ENCODE results near the gene HIF3A.

The HIF3A gene

DNA sequence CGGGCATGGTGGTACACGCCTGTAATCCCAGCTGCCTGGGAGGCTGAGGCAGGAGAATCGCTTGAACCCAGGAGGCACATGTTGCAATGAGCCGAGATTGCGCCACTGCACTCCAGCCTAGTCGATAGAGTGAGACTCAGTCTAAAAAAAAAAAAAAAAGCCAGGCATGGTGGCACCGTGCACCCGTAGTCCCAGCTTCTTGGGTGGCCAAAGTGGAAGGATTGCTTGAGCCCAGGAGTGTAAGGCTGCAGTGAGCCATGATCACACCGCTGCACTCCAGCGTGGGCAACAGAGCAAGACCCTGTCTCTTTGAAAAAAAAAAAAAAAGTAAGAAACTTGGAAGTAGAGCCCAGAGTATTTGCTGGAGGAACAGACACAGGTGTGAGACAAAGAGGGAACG, 88.8 kb downstream of the HIF3A start:
- peaks cover 35% of the 10 kb centered on the region for H3K36me3 ChIP-seq (ENCODE audit: control insufficient read depth, insufficient read depth, low read length)

DNA sequence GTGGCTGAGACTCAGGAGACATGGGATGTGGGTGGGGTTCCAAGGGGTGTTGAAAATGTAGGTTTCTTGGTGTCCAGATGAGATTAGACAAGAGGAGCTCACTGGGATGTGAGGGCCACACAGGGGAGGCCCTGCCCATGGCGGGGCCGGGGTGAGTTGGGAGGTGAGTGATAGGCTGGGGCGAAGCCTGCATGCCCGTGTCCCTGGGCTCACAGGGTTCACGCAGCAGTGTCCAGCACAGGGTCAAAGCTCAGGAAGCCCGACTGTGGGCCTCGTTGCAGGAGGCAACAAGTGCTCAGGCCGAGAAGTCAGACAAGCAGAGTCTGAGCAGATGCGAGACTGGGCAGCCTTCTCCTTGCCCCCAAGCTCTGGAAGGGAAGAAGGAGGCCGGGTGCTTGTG, 89.3 kb downstream of the HIF3A start:
- no peak overlapping the region for H3K27ac ChIP-seq (ENCODE audit: low read depth, low read length)
- H3K36me3 ChIP-seq (ENCODE audit: control insufficient read depth, insufficient read depth, low read length), result peaks cover 36% of the 10 kb centered on the region
- no peak overlapping the region for H3K4me3 ChIP-seq (ENCODE audit: low read length)
- H3K4me1 ChIP-seq (ENCODE audit: control insufficient read depth, insufficient read depth, low read length), result no peaks in the 10 kb centered on the region
- no peaks in the 10 kb centered on the region for H3K27me3 ChIP-seq (ENCODE audit: control insufficient read depth, insufficient read depth, low read length)
- no peak overlapping the region for H3K9ac ChIP-seq (ENCODE audit: low read length)

More for the DNA sequence above, 88.8 kb downstream of the HIF3A start:
- Histone ChIP-seq H3K9ac (ENCODE audit: low read length) (no peak overlapping the region), H3K4me1 (ENCODE audit: control insufficient read depth, insufficient read depth, low read length) (no peaks in the 10 kb centered on the region), H3K27ac (ENCODE audit: low read depth, low read length) (no peak overlapping the region), H3K4me3 (ENCODE audit: low read length) (no peak overlapping the region), H3K27me3 (ENCODE audit: control insufficient read depth, insufficient read depth, low read length) (no peaks in the 10 kb centered on the region)

DNA sequence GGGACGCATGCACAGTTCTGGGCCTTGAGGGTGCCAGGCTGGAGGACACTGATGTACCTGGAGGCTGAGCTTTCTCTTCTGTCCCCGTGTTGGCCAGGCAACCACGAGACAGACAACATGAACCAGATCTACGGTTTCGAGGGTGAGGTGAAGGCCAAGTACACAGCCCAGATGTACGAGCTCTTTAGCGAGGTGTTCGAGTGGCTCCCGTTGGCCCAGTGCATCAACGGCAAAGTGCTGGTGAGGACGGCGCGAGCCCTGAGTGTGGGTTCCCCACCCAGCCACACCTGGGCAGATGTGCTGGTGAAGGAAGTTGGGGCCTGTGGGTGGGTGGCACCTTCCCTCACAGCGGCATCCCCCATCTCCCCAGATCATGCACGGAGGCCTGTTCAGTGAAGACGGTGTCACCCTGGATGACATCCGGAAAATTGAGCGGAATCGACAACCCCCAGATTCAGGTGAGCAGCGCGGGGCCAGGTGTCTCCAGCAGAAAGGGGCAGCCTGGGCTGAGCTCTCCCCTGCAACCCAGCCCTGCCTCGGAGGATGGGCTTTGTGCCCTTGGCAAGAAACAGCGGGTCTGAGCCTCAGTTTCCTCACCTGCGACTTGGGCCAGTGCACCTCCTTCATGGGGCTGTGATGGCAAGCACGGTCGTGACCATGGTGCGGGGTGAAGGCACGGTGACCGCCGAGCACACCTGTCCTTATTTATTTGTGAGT, 90.3 kb downstream of the HIF3A start:
- H3K4me3 ChIP-seq (ENCODE audit: low read length), result no peak overlapping the region
- no peaks in the 10 kb centered on the region for H3K27me3 ChIP-seq (ENCODE audit: control insufficient read depth, insufficient read depth, low read length)
- peaks cover 38% of the 10 kb centered on the region for H3K36me3 ChIP-seq (ENCODE audit: control insufficient read depth, insufficient read depth, low read length)

DNA sequence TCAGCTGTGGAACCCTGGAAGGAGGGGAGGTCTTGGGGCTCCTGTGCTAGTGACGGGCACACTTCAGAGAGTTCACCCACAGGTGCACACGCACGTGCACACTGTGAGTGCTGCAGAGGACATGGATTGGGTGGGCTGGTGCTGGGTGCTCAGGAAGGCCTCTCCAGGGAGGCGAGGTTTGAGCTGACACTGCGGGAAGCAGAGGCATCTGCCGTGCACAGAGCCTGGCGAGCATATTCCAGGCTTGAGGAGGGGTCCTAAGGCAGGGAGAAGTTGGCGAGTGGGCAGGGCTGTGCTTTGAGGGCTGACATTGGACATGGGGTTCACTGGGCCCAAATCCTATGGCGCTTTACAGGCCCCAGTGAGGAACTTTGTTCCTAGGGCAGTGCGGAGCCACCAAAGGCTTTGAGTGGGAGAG, 90.9 kb downstream of the HIF3A start:
- H3K36me3 ChIP-seq (ENCODE audit: control insufficient read depth, insufficient read depth, low read length), result peaks cover 38% of the 10 kb centered on the region
- H3K27me3 ChIP-seq (ENCODE audit: control insufficient read depth, insufficient read depth, low read length), result no peaks in the 10 kb centered on the region
- H3K27ac ChIP-seq (ENCODE audit: low read depth, low read length), result no peak overlapping the region
- no peak overlapping the region for H3K4me3 ChIP-seq (ENCODE audit: low read length)
- no peaks in the 10 kb centered on the region for H3K4me1 ChIP-seq (ENCODE audit: control insufficient read depth, insufficient read depth, low read length)
- no peak overlapping the region for H3K9ac ChIP-seq (ENCODE audit: low read length)

More for the DNA sequence above, 90.3 kb downstream of the HIF3A start:
- Histone ChIP-seq H3K4me1 (ENCODE audit: control insufficient read depth, insufficient read depth, low read length) (no peaks in the 10 kb centered on the region), H3K27ac (ENCODE audit: low read depth, low read length) (no peak overlapping the region), H3K9ac (ENCODE audit: low read length) (no peak overlapping the region)

DNA sequence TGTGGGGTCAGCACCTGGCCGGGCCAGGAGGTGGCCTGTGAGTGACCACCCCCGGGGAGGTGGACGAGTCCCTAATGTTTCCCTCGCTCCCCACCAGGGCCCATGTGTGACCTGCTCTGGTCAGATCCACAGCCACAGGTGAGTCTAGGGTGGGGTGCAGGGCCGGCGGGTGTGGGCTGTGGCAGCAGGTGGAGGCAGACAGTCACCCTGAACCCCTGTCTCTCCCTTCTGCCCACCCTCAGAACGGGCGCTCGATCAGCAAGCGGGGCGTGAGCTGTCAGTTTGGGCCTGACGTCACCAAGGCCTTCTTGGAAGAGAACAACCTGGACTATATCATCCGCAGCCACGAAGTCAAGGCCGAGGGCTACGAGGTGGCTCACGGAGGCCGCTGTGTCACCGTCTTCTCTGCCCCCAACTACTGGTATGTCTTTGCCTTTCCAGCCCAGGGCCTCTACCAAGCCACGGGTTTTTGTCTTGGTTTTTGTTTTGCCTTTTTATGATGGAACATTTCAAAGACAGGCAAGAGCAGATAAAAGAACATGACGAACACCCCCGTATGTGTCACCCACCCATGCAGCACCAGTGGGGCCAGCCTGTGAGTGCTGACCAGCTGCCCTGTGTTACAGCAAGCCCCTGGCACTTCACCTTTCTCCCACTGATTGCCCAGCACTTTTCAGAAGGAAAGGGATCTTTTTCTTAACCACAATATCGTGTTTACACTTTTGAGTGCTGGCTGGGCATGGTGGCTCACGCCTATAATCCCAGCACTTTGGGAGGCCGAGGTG, 91.7 kb downstream of the HIF3A start:
- peaks cover 38% of the 10 kb centered on the region for H3K36me3 ChIP-seq (ENCODE audit: control insufficient read depth, insufficient read depth, low read length)

DNA sequence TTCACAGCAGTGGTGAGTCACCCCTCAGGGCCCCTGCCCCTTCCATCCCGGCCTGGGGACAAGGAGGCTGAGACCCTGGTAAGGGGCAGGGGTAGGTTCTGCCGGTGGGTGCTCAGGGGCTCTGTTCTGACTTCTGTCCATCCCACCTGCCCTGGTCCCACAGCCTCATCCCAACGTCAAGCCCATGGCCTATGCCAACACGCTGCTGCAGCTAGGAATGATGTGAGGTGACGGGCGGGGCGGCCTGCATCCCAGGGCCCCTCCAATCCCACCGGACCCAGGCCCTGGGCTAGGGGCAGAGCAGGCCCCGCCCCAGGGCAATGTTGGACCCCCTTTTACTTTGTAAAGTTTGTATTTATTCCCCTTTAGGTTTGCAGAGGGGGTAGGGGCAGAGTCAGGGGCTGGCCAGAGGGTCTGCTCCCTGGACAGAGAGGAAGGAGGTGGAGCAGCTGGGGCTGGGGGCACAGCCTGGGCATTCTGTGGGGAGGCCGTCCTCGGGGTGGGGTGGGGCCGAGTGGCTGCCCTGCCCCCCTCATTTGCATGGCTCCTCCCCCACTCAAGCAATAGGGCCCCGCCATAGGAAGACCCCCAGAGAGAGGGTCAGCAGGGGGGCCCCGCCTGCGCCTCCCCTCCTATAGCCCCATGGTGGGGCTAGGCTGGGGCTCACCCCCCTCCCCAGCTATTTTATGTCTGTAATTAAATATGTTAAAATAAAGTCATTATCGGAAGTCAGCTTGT, 93.4 kb downstream of the HIF3A start:
- peaks cover 24% of the 10 kb centered on the region for H3K36me3 ChIP-seq (ENCODE audit: control insufficient read depth, insufficient read depth, low read length)
- H3K9ac ChIP-seq (ENCODE audit: low read length), result no peak overlapping the region
- no peak overlapping the region for H3K4me3 ChIP-seq (ENCODE audit: low read length)
- H3K27ac ChIP-seq (ENCODE audit: low read depth, low read length), result no peak overlapping the region
- H3K4me1 ChIP-seq (ENCODE audit: control insufficient read depth, insufficient read depth, low read length), result no peaks in the 10 kb centered on the region
- no peaks in the 10 kb centered on the region for H3K27me3 ChIP-seq (ENCODE audit: control insufficient read depth, insufficient read depth, low read length)

More for the DNA sequence above, 91.7 kb downstream of the HIF3A start:
- Histone ChIP-seq H3K4me1 (ENCODE audit: control insufficient read depth, insufficient read depth, low read length) (no peaks in the 10 kb centered on the region), H3K27ac (ENCODE audit: low read depth, low read length) (no peak overlapping the region), H3K27me3 (ENCODE audit: control insufficient read depth, insufficient read depth, low read length) (no peaks in the 10 kb centered on the region), H3K9ac (ENCODE audit: low read length) (no peak overlapping the region), H3K4me3 (ENCODE audit: low read length) (no peak overlapping the region)

DNA sequence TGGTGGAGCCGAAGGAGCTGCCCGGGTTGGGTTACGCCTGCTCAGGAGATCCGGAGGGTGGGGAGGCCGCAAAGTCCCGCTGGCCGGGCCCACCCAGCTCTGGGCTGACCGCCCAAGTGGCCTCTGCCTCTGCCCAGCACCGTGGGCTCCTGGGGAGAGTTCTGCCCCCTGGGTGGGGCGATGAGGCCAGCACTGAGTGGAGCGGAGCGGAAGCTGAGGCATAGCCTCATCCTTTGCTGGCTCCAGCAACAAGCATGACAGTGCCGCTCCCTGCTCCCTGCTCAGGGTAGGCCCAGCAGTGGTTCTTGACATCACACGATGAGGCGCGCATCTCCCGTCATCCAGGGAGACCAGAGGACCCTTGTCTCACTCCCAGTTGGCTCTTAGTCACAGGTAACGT, 94.0 kb downstream of the HIF3A start:
- no peaks in the 10 kb centered on the region for H3K27me3 ChIP-seq (ENCODE audit: control insufficient read depth, insufficient read depth, low read length)
- H3K36me3 ChIP-seq (ENCODE audit: control insufficient read depth, insufficient read depth, low read length), result peaks cover 24% of the 10 kb centered on the region
- no peak overlapping the region for H3K27ac ChIP-seq (ENCODE audit: low read depth, low read length)
- no peaks in the 10 kb centered on the region for H3K4me1 ChIP-seq (ENCODE audit: control insufficient read depth, insufficient read depth, low read length)
- H3K9ac ChIP-seq (ENCODE audit: low read length), result no peak overlapping the region
- no peak overlapping the region for H3K4me3 ChIP-seq (ENCODE audit: low read length)

DNA sequence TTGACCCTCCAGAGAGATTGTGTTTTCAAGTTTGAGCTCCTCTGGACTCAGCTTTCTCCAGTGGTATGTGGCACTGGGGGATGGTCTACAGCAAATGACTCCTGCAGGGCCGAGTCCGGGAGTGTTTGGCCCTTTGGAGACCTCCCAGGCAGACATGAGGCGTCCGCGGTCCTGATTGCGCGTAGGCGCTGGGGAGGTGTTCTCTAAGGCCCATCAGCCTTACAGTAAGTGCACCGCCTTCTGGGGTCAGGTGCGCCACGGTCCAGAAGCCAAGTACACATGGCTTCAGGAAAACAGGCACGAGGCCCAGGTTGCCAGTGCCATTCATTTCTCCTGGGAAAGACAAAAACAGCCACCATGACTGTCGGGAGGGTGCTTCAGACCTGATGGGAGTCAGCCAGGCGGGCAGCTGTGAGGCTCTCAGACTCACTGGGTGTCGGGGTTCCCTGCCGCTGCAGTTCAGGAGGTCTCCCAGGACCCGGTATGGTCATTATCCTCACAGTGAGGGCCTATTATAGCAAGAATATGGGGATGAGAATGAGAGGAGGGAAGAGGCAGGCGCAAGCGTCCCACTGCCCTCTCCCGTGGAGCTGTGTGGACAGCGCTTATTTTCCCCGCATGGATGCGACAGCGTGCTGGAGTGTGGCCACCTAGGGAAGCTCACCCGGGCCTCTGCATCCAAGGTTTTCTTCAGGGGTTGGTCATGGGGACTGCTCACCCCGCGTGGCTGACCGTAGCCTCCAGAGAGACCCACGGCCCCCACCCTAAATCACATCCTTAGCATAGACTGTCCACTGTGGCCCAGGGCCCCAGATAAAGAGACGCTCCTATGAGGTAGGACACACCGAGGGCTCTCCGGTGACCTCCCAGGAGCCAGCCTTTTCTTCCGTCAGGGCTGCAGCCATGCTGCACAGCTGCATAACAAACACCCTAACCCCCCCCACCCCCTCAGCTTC, 94.7 kb downstream of the HIF3A start:
- H3K4me3 ChIP-seq (ENCODE audit: low read length), result no peak overlapping the region
- H3K27ac ChIP-seq (ENCODE audit: low read depth, low read length), result no peak overlapping the region
- no peaks in the 10 kb centered on the region for H3K27me3 ChIP-seq (ENCODE audit: control insufficient read depth, insufficient read depth, low read length)
- H3K4me1 ChIP-seq (ENCODE audit: control insufficient read depth, insufficient read depth, low read length), result no peaks in the 10 kb centered on the region
- H3K9ac ChIP-seq (ENCODE audit: low read length), result no peak overlapping the region
- peaks cover 24% of the 10 kb centered on the region for H3K36me3 ChIP-seq (ENCODE audit: control insufficient read depth, insufficient read depth, low read length)

DNA sequence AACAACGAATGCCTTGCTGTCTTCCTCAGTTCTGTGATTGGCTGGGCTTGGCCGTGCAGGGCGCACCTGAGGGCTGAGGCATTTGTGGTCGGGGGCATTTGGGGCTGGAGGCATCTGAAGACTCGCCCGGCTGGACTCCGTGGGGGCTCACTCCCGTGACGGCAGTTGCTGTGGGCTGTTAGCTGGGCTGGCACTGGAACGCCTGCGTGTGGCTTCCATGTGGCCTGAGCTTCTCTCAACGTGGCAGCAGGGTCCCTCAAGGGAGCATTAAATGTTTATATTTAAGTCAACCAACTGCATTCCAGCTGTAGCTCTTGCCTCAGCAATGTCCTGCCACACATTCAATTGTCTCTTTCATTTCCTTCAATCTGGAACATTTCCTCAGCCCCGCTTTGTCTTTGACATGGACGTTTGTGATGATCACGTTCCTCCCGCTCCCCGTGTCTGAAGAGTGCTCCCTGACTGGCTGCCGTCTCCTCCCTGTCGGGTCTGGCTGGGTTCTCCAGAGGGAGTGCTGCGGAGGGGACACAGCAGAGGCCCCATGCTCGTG, 95.5 kb downstream of the HIF3A start:
- no peak overlapping the region for H3K9ac ChIP-seq (ENCODE audit: low read length)
- H3K27me3 ChIP-seq (ENCODE audit: control insufficient read depth, insufficient read depth, low read length), result no peaks in the 10 kb centered on the region
- H3K27ac ChIP-seq (ENCODE audit: low read depth, low read length), result no peak overlapping the region
- H3K4me1 ChIP-seq (ENCODE audit: control insufficient read depth, insufficient read depth, low read length), result no peaks in the 10 kb centered on the region
- H3K36me3 ChIP-seq (ENCODE audit: control insufficient read depth, insufficient read depth, low read length), result peaks cover 17% of the 10 kb centered on the region
- no peak overlapping the region for H3K4me3 ChIP-seq (ENCODE audit: low read length)

DNA sequence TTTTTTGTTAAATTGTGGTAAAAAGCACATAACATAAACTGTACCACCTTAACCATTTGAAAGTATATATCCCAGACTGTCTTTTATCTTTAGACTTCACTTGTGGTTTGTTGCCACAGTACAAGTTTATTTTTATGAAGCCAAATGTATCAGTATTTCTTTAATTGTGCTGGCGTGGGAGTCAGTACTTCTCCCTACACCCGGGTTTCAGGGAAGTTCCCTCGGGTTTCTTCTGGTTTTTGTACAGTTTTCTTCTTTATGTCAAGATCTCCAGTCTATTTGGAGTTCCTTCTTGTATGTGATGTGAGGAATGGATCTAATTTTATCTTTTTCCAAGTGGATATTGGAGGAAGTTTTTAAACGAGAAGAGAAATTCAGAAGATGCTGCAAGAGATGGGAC, 96.0 kb downstream of the HIF3A start:
- Histone ChIP-seq H3K4me3 (ENCODE audit: low read length) (no peak overlapping the region), H3K27me3 (ENCODE audit: control insufficient read depth, insufficient read depth, low read length) (no peaks in the 10 kb centered on the region), H3K27ac (ENCODE audit: low read depth, low read length) (no peak overlapping the region), H3K9ac (ENCODE audit: low read length) (no peak overlapping the region), H3K4me1 (ENCODE audit: control insufficient read depth, insufficient read depth, low read length) (no peaks in the 10 kb centered on the region), H3K36me3 (ENCODE audit: control insufficient read depth, insufficient read depth, low read length) (peaks cover 12% of the 10 kb centered on the region)
